Measurements from ENCODE around the gene TBC1D19. TPM values are rescaled to one million over a fixed set of nuclear protein-coding genes. Genes with fewer than 3 reads are reported as not detected.
"Not testable (repeated sequence)": the region's sequence is repeated elsewhere in the genome, so short reads cannot be mapped to it uniquely, and the experiment has no call there.

TBC1D19 gene
- total RNA-seq, 1 donor from 2014 or later, result 5.2 TPM

DNA sequence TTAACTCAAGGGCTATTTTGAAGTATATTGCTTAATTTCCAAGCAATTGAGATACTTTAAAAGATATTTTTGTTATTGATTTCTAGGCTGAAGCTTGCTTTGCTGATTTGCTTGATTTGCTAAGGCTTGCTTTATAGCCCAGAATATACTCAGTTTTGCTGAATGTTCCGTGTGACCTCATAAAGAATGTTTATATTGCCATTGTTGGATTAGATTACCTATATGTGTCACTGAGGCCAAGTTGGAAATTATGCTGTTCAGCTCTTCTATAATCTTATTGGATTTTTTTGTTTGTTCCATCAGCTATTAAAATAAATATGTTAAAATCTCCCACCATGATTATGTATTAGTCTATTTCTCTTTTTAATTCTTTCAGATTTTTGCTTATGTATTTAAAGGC lies 13.0 kb downstream of the TBC1D19 start:
- intact Hi-C loops (cut with micrococcal nuclease), result no loop called here

GRCh38 chr4:26601204-26601603 lies 17.3 kb downstream of the TBC1D19 start:
- intact Hi-C loops (cut with micrococcal nuclease), result no loop called here

DNA sequence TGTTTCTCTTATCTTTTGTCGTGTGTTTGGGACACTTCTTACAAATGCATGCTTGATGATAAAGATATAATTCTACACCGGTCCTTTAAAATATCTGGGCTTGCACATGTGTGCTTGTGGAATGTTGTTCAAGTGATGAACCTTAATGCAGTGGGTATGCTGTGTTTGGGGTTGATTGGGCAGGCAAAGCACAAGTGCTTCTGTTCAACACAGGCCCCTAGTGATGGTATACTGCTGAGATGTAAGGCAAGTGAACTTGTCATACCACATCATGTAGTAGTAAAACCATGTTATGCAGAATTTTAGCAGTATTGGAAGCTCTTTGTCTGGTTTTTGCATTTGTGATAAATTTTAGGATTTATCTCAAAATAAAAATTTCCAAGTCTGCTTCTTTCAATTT lies 23.9 kb downstream of the TBC1D19 start:
- intact Hi-C loops (cut with micrococcal nuclease), result no loop called here

- intact Hi-C loops (cut with micrococcal nuclease), result no loop called here
These were observed 25.5 kb downstream of the TBC1D19 start for GRCh38 chr4:26609391-26609790.

GRCh38 chr4:26609868-26610267 lies 26.0 kb downstream of the TBC1D19 start:
- intact Hi-C loops (cut with micrococcal nuclease), result no loop called here

GRCh38 chr4:26611372-26611771 lies 27.5 kb downstream of the TBC1D19 start:
- intact Hi-C loops (cut with micrococcal nuclease), result no loop called here

GRCh38 chr4:26611885-26612284 lies 28.0 kb downstream of the TBC1D19 start:
- intact Hi-C loops (cut with micrococcal nuclease), result no loop called here

- intact Hi-C loops (cut with micrococcal nuclease), result no loop called here
These were observed 29.4 kb downstream of the TBC1D19 start for GRCh38 chr4:26613237-26613636.

GRCh38 chr4:26613735-26614134 lies 29.9 kb downstream of the TBC1D19 start:
- intact Hi-C loops (cut with micrococcal nuclease), result no loop called here

DNA sequence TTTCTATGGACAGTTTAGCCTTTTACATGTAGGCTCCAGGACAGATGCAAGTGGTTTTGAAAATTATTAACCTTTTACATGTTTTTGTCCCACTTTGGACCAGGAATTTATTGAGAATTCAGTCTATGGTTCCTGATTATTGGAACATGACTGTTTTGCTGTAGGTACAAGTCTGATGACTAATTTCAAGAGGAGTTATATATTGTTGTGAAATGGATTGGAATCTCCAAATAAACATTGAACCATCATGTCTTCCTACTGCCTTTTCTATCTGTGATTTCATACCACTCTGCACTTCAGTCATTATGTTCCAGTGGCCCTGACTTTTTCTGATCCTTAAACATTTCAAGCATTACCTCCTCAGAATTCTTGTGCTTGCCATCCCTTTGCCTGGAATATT lies 35.9 kb downstream of the TBC1D19 start:
- intact Hi-C loops (cut with micrococcal nuclease), result no loop called here

- intact Hi-C loops (cut with micrococcal nuclease), result no loop called here
These were observed 37.5 kb downstream of the TBC1D19 start for GRCh38 chr4:26621366-26621765.

- intact Hi-C loops (cut with micrococcal nuclease), result no loop called here
These were observed 39.0 kb downstream of the TBC1D19 start for GRCh38 chr4:26622913-26623312.

DNA sequence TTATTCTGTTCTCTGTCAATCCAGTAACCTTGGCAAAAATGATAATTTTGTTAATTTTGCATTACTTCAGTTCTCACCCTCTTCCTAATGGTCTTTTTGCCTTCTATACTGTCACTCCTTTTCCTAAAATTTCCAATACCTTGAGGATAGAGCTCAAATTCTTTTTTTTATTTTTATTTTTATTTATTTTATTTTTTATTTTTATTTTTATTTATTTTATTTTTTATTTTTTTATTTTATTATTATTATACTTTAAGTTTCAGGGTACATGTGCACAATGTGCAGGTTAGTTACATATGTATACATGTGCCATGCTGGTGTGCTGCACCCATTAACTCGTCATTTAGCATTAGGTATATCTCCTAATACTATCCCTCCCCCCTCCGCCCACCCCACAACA lies 42.8 kb downstream of the TBC1D19 start:
- intact Hi-C loops (cut with micrococcal nuclease), result not testable (repeated sequence)

- intact Hi-C loops (cut with micrococcal nuclease), result no loop called here
These were observed 49.0 kb downstream of the TBC1D19 start for GRCh38 chr4:26632916-26633315.

GRCh38 chr4:26634237-26634636 lies 50.4 kb downstream of the TBC1D19 start:
- intact Hi-C loops (cut with micrococcal nuclease), result no loop called here

DNA sequence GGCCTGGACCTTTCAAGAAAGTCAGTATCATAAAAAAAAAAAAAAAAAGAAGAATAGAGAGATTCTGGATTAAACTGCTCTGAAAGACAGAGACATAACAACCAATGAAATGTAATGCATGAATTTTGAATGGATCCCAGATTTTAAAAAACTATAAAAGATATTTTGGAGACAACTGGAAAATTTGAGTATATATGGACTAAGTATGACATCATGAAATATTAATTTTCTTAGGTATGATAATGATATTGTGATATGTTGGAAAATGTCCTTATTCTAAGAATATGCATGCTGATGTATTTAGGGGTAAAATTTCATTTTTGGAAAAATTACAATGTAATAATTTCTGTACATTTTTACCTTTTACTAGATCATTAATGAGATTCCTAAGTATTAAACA lies 52.6 kb downstream of the TBC1D19 start:
- intact Hi-C loops (cut with micrococcal nuclease), result no loop called here

DNA sequence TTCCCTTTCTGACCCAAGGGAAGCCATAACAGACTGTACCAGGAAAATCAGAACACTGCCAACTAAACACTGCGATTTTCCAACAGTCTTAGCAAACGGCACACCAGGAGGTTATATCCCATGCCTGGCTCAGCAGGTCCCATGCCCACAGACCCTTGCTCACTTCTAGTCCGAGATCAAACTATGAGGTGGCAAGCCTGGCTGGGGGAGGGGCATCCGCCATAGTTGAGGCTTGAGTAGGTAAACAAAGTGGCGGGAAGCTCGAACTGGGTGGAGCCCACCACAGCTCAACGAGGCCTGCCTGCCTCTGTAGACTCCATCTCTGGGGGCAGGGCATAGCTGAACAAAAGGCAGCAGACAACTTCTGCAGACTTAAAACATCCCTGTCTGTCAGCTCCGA lies 56.8 kb downstream of the TBC1D19 start:
- intact Hi-C loops (cut with micrococcal nuclease), result not testable (repeated sequence)

DNA sequence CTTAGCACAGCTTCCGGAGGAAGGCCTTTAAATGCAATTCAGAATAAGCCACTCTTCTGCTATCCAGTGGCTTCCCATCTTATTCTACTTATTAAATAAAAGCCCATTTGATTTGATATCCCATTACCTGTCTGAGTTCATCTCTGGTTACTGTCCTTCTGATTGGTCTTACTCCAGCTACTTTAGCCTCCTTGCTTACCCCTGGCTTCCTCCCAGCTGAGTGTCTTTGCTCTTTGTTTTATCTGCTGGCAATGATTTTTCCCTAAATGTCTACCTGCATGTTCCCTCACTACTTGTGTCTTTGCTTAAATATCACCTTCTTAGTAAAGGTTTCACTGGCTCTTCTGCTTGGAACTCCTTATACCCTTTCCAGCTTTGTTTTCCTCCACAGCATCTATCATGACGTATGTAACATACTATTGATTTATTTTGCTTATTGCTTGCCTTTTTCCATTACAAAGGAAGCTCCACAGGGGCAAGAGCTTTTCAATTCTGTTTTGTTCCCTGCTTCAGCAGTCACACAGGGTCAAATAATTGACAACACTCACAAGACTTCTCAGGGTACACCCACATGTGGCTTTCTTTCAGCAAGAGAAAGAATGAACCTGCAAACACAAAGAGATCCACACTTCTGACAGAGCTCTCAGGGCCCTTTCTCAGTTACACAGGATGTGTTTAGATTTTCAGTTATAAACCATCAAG lies 63.8 kb downstream of the TBC1D19 start:
- intact Hi-C loops (cut with micrococcal nuclease), result no loop called here

DNA sequence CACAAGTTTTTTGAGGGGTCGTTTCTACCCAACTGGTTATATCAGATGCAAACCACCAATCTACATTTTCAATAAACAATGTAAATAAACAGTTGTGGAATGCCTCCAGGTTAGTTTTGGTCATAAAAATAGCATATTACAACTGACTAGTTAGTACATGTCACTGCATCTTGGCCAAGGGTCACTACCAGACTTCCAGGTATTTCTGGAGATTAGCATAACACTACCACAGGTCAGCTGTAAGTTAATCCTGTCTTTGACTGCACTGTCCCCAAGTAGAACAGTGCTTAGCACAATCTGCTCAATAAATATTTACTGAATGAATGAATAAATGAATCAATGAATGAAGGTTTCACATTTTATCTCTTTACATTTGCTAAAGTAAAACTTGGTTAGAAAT lies 64.4 kb downstream of the TBC1D19 start:
- intact Hi-C loops (cut with micrococcal nuclease), result no loop called here

- intact Hi-C loops (cut with micrococcal nuclease), result no loop called here
These were observed 76.4 kb downstream of the TBC1D19 start for GRCh38 chr4:26660261-26660660.

DNA sequence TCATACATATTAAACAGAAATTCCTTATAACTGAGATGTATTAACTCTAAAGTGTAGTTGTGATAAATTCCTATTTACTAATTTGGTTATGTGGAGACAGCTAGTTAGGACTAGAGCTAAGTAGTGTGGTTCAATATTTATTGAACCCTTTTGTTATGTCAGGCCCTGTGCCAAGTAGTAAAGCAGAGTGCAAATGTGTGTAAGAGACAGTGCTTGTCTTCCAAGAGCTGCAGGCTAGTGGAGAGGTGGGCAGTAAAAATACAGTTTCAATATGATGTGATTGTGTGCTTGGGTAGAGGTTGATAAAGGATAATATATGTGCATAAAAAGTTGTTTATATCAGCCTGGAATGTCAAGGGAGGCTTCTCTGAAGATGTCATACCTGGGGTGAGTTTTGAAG lies 80.0 kb downstream of the TBC1D19 start:
- intact Hi-C loops (cut with micrococcal nuclease), result no loop called here

- intact Hi-C loops (cut with micrococcal nuclease), result no loop called here
These were observed 87.1 kb downstream of the TBC1D19 start for GRCh38 chr4:26670903-26671537.

DNA sequence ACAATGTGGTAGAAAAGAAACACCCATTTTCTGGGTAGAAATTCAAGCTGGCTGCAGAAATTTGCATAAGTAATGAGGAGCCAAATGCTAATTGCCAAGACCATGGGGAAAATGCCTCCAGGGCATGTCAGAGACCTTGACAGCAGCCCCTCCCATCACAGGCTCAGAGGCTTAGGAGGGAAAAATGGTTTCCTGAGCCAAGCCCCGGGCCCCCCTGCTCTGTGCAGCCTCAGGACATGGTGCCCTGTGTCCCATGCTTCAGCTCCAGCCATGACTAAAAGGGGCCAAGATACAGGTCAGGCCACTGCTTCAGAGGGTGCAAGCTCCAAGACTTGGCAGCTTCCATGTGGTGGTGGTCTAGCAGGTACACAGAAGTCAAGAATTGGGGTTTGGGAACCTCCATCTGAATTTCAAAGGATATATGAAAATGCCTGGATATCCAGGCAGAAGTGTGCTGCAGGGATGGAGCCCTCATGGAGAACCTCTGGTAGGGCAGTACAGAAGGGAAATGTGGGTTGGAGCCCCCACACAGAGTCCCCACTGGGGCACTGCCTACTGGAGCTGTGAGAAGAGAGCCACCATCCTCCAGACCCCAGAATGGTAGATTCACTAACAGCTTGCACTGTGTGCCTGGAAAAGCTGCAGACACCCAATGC lies 95.3 kb downstream of the TBC1D19 start:
- intact Hi-C loops (cut with micrococcal nuclease), result not testable (repeated sequence)
